NB4 (cell line): Measurements from ENCODE around the gene ST8SIA1.

Source experiments
- POLR2A ChIP-seq: IDR thresholded peaks from 2 replicates; pipeline ENCODE4 v1.6.1; 2011; ENCODE audit warnings: mild to moderate bottlenecking; ENCODE audit not compliant: insufficient read length; ENCODE audit errors: extremely low read depth
- TF ChIP-seq, protein P1 (sequence below): IDR thresholded peaks from one replicate; pipeline ENCODE4 v1.5.1; 2012; ENCODE audit warnings: low read depth, low read length

DNA sequence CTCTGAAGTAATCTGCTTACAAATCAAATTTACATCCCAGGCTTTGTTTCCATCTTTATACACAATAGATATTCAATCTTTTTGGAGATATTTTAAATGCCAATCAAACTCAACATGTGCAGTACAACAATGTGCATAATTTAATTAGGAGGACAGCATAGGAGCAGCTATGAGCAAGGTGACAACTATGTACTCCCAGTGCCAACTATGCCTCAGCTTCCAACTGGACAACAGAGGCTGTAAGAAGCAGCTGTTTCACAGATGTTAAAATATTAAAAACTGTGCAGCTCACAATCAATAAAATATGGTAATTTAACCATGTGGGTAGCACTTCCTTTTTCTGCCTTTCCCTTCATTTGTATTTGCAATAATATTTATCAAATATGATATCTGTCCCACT lies 99.9 kb downstream of the ST8SIA1 start:
- TF ChIP-seq POLR2A, result no peak
- TF ChIP-seq, protein P1, sequence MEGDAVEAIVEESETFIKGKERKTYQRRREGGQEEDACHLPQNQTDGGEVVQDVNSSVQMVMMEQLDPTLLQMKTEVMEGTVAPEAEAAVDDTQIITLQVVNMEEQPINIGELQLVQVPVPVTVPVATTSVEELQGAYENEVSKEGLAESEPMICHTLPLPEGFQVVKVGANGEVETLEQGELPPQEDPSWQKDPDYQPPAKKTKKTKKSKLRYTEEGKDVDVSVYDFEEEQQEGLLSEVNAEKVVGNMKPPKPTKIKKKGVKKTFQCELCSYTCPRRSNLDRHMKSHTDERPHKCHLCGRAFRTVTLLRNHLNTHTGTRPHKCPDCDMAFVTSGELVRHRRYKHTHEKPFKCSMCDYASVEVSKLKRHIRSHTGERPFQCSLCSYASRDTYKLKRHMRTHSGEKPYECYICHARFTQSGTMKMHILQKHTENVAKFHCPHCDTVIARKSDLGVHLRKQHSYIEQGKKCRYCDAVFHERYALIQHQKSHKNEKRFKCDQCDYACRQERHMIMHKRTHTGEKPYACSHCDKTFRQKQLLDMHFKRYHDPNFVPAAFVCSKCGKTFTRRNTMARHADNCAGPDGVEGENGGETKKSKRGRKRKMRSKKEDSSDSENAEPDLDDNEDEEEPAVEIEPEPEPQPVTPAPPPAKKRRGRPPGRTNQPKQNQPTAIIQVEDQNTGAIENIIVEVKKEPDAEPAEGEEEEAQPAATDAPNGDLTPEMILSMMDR, result no peak
